Measurements from ENCODE around the gene MTMR3. TPM values are rescaled to one million over a fixed set of nuclear protein-coding genes. Genes with fewer than 3 reads are reported as not detected.

Gene MTMR3
- total RNA-seq, 1 donor from 2014 or later, result 41.0 TPM

DNA sequence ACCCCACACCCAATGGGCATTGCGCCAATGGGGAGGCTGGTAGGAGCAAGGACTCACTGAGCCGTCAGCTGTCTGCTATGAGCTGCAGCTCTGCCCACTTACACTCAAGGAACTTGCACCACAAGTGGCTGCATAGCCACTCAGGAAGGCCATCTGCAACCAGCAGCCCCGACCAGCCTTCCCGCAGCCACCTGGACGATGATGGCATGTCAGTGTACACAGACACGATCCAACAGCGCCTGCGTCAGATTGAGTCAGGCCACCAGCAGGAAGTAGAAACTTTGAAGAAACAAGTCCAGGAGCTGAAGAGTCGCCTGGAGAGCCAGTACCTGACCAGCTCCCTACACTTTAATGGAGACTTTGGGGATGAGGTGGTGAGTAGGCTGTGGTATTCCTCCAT, 137.5 kb downstream of the MTMR3 start:
- FAIRE-seq (no peak), DNase-seq (ENCODE audit: low read depth) (no peak)
- Histone ChIP-seq H3K4me3 (ENCODE audit: insufficient read depth, low read depth, low read length) (no peak overlapping the region), H3K4me2 (ENCODE audit: low read length) (no peak overlapping the region), H3K9me3 (ENCODE audit: insufficient read depth, low read depth, low read length) (no peaks in the 10 kb centered on the region), H4K20me1 (ENCODE audit: insufficient read depth, low read length) (peaks cover 7% of the 10 kb centered on the region), H3K27me3 (ENCODE audit: insufficient read depth, low read length) (no peaks in the 10 kb centered on the region), H3K4me1 (ENCODE audit: insufficient read depth, low read length) (peaks cover 23% of the 10 kb centered on the region), H3K36me3 (ENCODE audit: insufficient read depth, low read length) (peaks cover 24% of the 10 kb centered on the region), H3K9ac (ENCODE audit: low read length) (no peak overlapping the region), H2AFZ (ENCODE audit: low read depth, low read length) (no peak overlapping the region), H3K27ac (ENCODE audit: low read depth, low read length) (no peak overlapping the region), H3K79me2 (ENCODE audit: insufficient read depth, low read length) (no peaks in the 10 kb centered on the region)
- Mint-ChIP-seq H3K27me3 (ENCODE audit: low read depth, unreplicated experiment) (no peaks in the 10 kb centered on the region), H3K4me1 (ENCODE audit: low read depth, unreplicated experiment) (peaks cover 19% of the 10 kb centered on the region), H3K36me3 (ENCODE audit: low read depth, unreplicated experiment) (peaks cover 48% of the 10 kb centered on the region), H3K4me3 (ENCODE audit: unreplicated experiment) (no peak overlapping the region), H3K9me3 (ENCODE audit: unreplicated experiment) (no peaks in the 10 kb centered on the region), H3K27ac (ENCODE audit: unreplicated experiment) (no peak overlapping the region)
- TF ChIP-seq, protein P1, sequence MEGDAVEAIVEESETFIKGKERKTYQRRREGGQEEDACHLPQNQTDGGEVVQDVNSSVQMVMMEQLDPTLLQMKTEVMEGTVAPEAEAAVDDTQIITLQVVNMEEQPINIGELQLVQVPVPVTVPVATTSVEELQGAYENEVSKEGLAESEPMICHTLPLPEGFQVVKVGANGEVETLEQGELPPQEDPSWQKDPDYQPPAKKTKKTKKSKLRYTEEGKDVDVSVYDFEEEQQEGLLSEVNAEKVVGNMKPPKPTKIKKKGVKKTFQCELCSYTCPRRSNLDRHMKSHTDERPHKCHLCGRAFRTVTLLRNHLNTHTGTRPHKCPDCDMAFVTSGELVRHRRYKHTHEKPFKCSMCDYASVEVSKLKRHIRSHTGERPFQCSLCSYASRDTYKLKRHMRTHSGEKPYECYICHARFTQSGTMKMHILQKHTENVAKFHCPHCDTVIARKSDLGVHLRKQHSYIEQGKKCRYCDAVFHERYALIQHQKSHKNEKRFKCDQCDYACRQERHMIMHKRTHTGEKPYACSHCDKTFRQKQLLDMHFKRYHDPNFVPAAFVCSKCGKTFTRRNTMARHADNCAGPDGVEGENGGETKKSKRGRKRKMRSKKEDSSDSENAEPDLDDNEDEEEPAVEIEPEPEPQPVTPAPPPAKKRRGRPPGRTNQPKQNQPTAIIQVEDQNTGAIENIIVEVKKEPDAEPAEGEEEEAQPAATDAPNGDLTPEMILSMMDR (IDR thresholded peaks at IDR 0.05; ENCODE audit: insufficient read depth, low read depth, low read length), result no peak

DNA sequence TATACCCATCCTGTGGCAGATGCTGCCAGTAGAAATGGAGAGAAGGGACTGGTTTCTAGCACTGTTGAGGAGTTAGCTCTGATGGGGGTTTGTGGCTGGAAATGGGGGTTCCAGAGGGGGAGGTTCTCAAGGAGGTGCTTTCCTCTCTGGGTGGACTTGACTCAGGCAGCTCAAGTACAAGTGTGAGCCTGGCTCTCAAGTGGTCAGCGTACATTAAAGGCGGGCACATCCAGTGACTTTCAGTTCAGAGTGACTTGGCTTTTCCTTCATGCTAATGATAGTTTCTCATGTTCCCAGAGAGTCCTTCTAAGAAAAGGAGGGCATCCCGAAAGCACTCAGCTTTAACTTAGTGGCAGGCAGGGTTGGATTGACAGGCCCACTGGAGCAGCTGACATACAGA, 138.4 kb downstream of the MTMR3 start:
- peaks cover 7% of the 10 kb centered on the region for H4K20me1 ChIP-seq (ENCODE audit: insufficient read depth, low read length)
- no peaks in the 10 kb centered on the region for H3K27me3 ChIP-seq (ENCODE audit: insufficient read depth, low read length)
- H3K4me1 ChIP-seq (ENCODE audit: insufficient read depth, low read length), result peaks cover 15% of the 10 kb centered on the region
- no peak overlapping the region for H2AFZ ChIP-seq (ENCODE audit: low read depth, low read length)
- no peak overlapping the region for H3K9ac ChIP-seq (ENCODE audit: low read length)
- Mint-ChIP-seq H3K27me3 (ENCODE audit: low read depth, unreplicated experiment) (no peaks in the 10 kb centered on the region), H3K4me3 (ENCODE audit: unreplicated experiment) (no peak overlapping the region), H3K36me3 (ENCODE audit: low read depth, unreplicated experiment) (peaks cover 46% of the 10 kb centered on the region), H3K4me1 (ENCODE audit: low read depth, unreplicated experiment) (peaks cover 11% of the 10 kb centered on the region), H3K9me3 (ENCODE audit: unreplicated experiment) (no peaks in the 10 kb centered on the region), H3K27ac (ENCODE audit: unreplicated experiment) (no peak overlapping the region)
- no peak overlapping the region for H3K27ac ChIP-seq (ENCODE audit: low read depth, low read length)
- no peaks in the 10 kb centered on the region for H3K9me3 ChIP-seq (ENCODE audit: insufficient read depth, low read depth, low read length)
- DNase-seq (ENCODE audit: low read depth) (no peak), FAIRE-seq (no peak)
- H3K4me2 ChIP-seq (ENCODE audit: low read length), result no peak overlapping the region
- TF ChIP-seq, protein P1 (IDR thresholded peaks at IDR 0.05; ENCODE audit: insufficient read depth, low read depth, low read length), result no peak
- TF ChIP-seq EZH2 (IDR thresholded peaks at IDR 0.05; ENCODE audit: insufficient read depth, low read length), result no peak
- peaks cover 26% of the 10 kb centered on the region for H3K36me3 ChIP-seq (ENCODE audit: insufficient read depth, low read length)
- no peaks in the 10 kb centered on the region for H3K79me2 ChIP-seq (ENCODE audit: insufficient read depth, low read length)
- H3K4me3 ChIP-seq (ENCODE audit: insufficient read depth, low read depth, low read length), result no peak overlapping the region

DNA sequence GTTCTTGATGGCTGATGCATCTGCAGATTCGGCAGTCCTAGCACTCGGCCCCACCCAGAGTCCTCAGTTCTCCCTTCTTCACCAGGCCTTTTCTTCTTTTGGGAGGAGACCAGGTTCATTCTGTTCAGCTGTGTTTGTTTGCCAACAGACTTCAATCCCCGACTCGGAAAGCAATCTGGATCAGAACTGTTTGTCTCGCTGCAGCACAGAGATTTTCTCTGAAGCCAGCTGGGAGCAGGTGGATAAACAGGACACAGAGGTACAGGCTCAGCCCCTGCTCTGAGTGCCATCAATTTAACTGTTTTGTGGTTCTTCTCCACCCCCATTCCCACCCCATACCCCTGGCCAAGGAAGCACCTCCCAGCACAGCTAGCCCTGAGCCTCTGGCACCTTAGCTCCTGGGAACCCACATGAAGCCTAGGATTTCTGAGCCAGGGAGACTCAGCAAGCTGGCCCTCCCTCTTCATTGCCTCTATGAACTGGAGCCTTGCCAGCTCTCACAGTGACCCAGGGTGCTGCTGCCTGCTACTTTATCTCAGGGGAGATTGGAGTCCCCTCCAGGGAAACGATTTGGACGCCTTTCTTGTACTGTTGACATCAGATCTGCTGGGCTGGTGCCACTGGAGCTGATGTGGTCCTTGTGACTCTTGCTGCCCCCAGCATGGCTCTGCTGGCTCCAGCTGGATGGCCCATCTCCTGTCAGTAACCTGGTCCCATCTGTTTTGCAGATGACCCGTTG, 139.1 kb downstream of the MTMR3 start:
- Mint-ChIP-seq H3K27ac (ENCODE audit: unreplicated experiment) (no peak overlapping the region), H3K27me3 (ENCODE audit: low read depth, unreplicated experiment) (no peaks in the 10 kb centered on the region), H3K4me1 (ENCODE audit: low read depth, unreplicated experiment) (peaks cover 3% of the 10 kb centered on the region), H3K4me3 (ENCODE audit: unreplicated experiment) (no peak overlapping the region), H3K9me3 (ENCODE audit: unreplicated experiment) (no peaks in the 10 kb centered on the region), H3K36me3 (ENCODE audit: low read depth, unreplicated experiment) (peaks cover 48% of the 10 kb centered on the region)
- no peaks in the 10 kb centered on the region for H3K27me3 ChIP-seq (ENCODE audit: insufficient read depth, low read length)
- H3K27ac ChIP-seq (ENCODE audit: low read depth, low read length), result no peak overlapping the region
- no peak overlapping the region for H3K4me2 ChIP-seq (ENCODE audit: low read length)
- no peak for TF ChIP-seq EZH2 (IDR thresholded peaks at IDR 0.05; ENCODE audit: insufficient read depth, low read length)
- TF ChIP-seq, protein P1 (IDR thresholded peaks at IDR 0.05; ENCODE audit: insufficient read depth, low read depth, low read length), result no peak
- peaks cover 7% of the 10 kb centered on the region for H4K20me1 ChIP-seq (ENCODE audit: insufficient read depth, low read length)
- H3K9ac ChIP-seq (ENCODE audit: low read length), result no peak overlapping the region
- peaks cover 28% of the 10 kb centered on the region for H3K36me3 ChIP-seq (ENCODE audit: insufficient read depth, low read length)
- DNase-seq (ENCODE audit: low read depth) (no peak), FAIRE-seq (no peak)
- H3K79me2 ChIP-seq (ENCODE audit: insufficient read depth, low read length), result no peaks in the 10 kb centered on the region
- no peak overlapping the region for H3K4me3 ChIP-seq (ENCODE audit: insufficient read depth, low read depth, low read length)
- no peak overlapping the region for H2AFZ ChIP-seq (ENCODE audit: low read depth, low read length)
- no peaks in the 10 kb centered on the region for H3K9me3 ChIP-seq (ENCODE audit: insufficient read depth, low read depth, low read length)
- peaks cover 8% of the 10 kb centered on the region for H3K4me1 ChIP-seq (ENCODE audit: insufficient read depth, low read length)
